ENCODE data around the gene C19orf38.

C19orf38 gene

GRCh38 chr19:10861103-10861651, 13.0 kb downstream of the C19orf38 start:
- H3K4me1 ChIP-seq (ENCODE audit: control insufficient read depth, insufficient read depth, low read depth, low read length), result peaks cover 9% of the 10 kb centered on the region
- WGBS, result 59% methylated on average over 5 of the region's 7 CpGs

GRCh38 chr19:10862561-10863106, 14.4 kb downstream of the C19orf38 start:
- no peak overlapping the region for H4K91ac ChIP-seq (ENCODE audit: low read length)
- DNase-seq, result no peak
- H3K18ac ChIP-seq (ENCODE audit: low read depth in 1 of 2, low read length in 2 of 2), result no peak overlapping the region
- no peak overlapping the region for H2BK12ac ChIP-seq (ENCODE audit: low read length in 2 of 2)
- H3K9ac ChIP-seq (ENCODE audit: low read length), result peak overlapping the region; percentile 69
- H3K27me3 ChIP-seq (ENCODE audit: control insufficient read depth in 1 of 2, insufficient read depth in 1 of 2, low read length in 2 of 2), result no peaks in the 10 kb centered on the region
- 89% methylated on average over 6 of the region's 6 CpGs for WGBS
- no peak overlapping the region for H2BK120ac ChIP-seq (ENCODE audit: low read depth, low read length)
- no peak overlapping the region for H3K27ac ChIP-seq (ENCODE audit: low read length, poor library complexity, severe bottlenecking)
- H4K8ac ChIP-seq (ENCODE audit: low read length), result no peak overlapping the region
- H3K4ac ChIP-seq (ENCODE audit: low read depth in 1 of 2, low read length in 2 of 2), result no peak overlapping the region
- H2BK5ac ChIP-seq (ENCODE audit: low read depth, low read length, poor library complexity, severe bottlenecking), result no peak overlapping the region
- no peaks in the 10 kb centered on the region for H3K9me3 ChIP-seq (ENCODE audit: control insufficient read depth, low read length)
- peaks cover 9% of the 10 kb centered on the region for H3K4me1 ChIP-seq (ENCODE audit: control insufficient read depth, insufficient read depth, low read depth, low read length)
- no peak overlapping the region for H3K23ac ChIP-seq (ENCODE audit: low read length in 2 of 2)
- no peak overlapping the region for H3K14ac ChIP-seq (ENCODE audit: low read length in 2 of 2)
- H3K36me3 ChIP-seq (ENCODE audit: control insufficient read depth in 1 of 2, insufficient read depth in 2 of 2, low read depth in 1 of 2, low read length in 2 of 2), result no peaks in the 10 kb centered on the region
- peak overlapping the region; percentile 36 for H2AFZ ChIP-seq (ENCODE audit: low read depth, low read length)
- no peak overlapping the region for H2AK5ac ChIP-seq (ENCODE audit: low read length, severe bottlenecking)
- H3K79me1 ChIP-seq (replicated peaks; ENCODE audit: low read length, poor library complexity, severe bottlenecking), result no peaks in the 10 kb centered on the region
- peak overlapping the region in 1 of 2 experiments; percentile 43 for H3K4me3 ChIP-seq (ENCODE audit: insufficient read depth in 1 of 2, low read depth in 1 of 2, low read length in 2 of 2)
- H3K4me2 ChIP-seq (ENCODE audit: low read length, poor library complexity, severe bottlenecking), result peak overlapping the region; percentile 26
- no peak overlapping the region for H2BK15ac ChIP-seq (ENCODE audit: low read depth, poor library complexity, severe bottlenecking)

More at GRCh38 chr19:10861103-10861651, 13.0 kb downstream of the C19orf38 start:
- Histone ChIP-seq H2BK5ac (ENCODE audit: low read depth, low read length, poor library complexity, severe bottlenecking) (no peak overlapping the region), H3K27ac (ENCODE audit: low read length, poor library complexity, severe bottlenecking) (no peak overlapping the region), H2AK5ac (ENCODE audit: low read length, severe bottlenecking) (no peak overlapping the region), H3K4me2 (ENCODE audit: low read length, poor library complexity, severe bottlenecking) (no peak overlapping the region), H3K27me3 (ENCODE audit: control insufficient read depth in 1 of 2, insufficient read depth in 1 of 2, low read length in 2 of 2) (no peaks in the 10 kb centered on the region), H3K14ac (ENCODE audit: low read length in 2 of 2) (no peak overlapping the region), H3K79me1 (replicated peaks; ENCODE audit: low read length, poor library complexity, severe bottlenecking) (no peaks in the 10 kb centered on the region), H2BK12ac (ENCODE audit: low read length in 2 of 2) (no peak overlapping the region), H3K18ac (ENCODE audit: low read depth in 1 of 2, low read length in 2 of 2) (peak overlapping the region in 1 of 2 experiments; percentile 6), H3K9me3 (ENCODE audit: control insufficient read depth, low read length) (no peaks in the 10 kb centered on the region), H3K4ac (ENCODE audit: low read depth in 1 of 2, low read length in 2 of 2) (no peak overlapping the region), H2BK120ac (ENCODE audit: low read depth, low read length) (no peak overlapping the region), H2AFZ (ENCODE audit: low read depth, low read length) (no peak overlapping the region), H3K23ac (ENCODE audit: low read length in 2 of 2) (no peak overlapping the region), H3K36me3 (ENCODE audit: control insufficient read depth in 1 of 2, insufficient read depth in 2 of 2, low read depth in 1 of 2, low read length in 2 of 2) (no peaks in the 10 kb centered on the region), H2BK15ac (ENCODE audit: low read depth, poor library complexity, severe bottlenecking) (no peak overlapping the region), H3K4me3 (ENCODE audit: insufficient read depth in 1 of 2, low read depth in 1 of 2, low read length in 2 of 2) (no peak overlapping the region), H4K8ac (ENCODE audit: low read length) (no peak overlapping the region), H3K9ac (ENCODE audit: low read length) (no peak overlapping the region), H4K91ac (ENCODE audit: low read length) (peak overlapping the region; percentile 50)
- DNase-seq, result peak; percentile 48

GRCh38 chr19:10863107-10863717, 15.0 kb downstream of the C19orf38 start:
- Histone ChIP-seq H3K36me3 (ENCODE audit: control insufficient read depth in 1 of 2, insufficient read depth in 2 of 2, low read depth in 1 of 2, low read length in 2 of 2) (no peaks in the 10 kb centered on the region), H2AK5ac (ENCODE audit: low read length, severe bottlenecking) (no peak overlapping the region), H3K23ac (ENCODE audit: low read length in 2 of 2) (no peak overlapping the region), H3K9me3 (ENCODE audit: control insufficient read depth, low read length) (no peaks in the 10 kb centered on the region), H2BK12ac (ENCODE audit: low read length in 2 of 2) (no peak overlapping the region), H2BK120ac (ENCODE audit: low read depth, low read length) (no peak overlapping the region), H3K4me2 (ENCODE audit: low read length, poor library complexity, severe bottlenecking) (peak overlapping the region; percentile 26), H4K91ac (ENCODE audit: low read length) (no peak overlapping the region), H2BK5ac (ENCODE audit: low read depth, low read length, poor library complexity, severe bottlenecking) (no peak overlapping the region), H3K9ac (ENCODE audit: low read length) (peak overlapping the region; percentile 69), H3K14ac (ENCODE audit: low read length in 2 of 2) (no peak overlapping the region), H3K27ac (ENCODE audit: low read length, poor library complexity, severe bottlenecking) (no peak overlapping the region), H3K18ac (ENCODE audit: low read depth in 1 of 2, low read length in 2 of 2) (no peak overlapping the region), H2BK15ac (ENCODE audit: low read depth, poor library complexity, severe bottlenecking) (no peak overlapping the region), H3K79me1 (replicated peaks; ENCODE audit: low read length, poor library complexity, severe bottlenecking) (no peaks in the 10 kb centered on the region), H3K4ac (ENCODE audit: low read depth in 1 of 2, low read length in 2 of 2) (peak overlapping the region in 1 of 2 experiments; percentile 40), H2AFZ (ENCODE audit: low read depth, low read length) (peak overlapping the region; percentile 36), H3K4me3 (ENCODE audit: insufficient read depth in 1 of 2, low read depth in 1 of 2, low read length in 2 of 2) (peak overlapping the region in 1 of 2 experiments; percentile 43), H3K27me3 (ENCODE audit: control insufficient read depth in 1 of 2, insufficient read depth in 1 of 2, low read length in 2 of 2) (no peaks in the 10 kb centered on the region), H3K4me1 (ENCODE audit: control insufficient read depth, insufficient read depth, low read depth, low read length) (peaks cover 9% of the 10 kb centered on the region), H4K8ac (ENCODE audit: low read length) (peak overlapping the region; percentile 67)
- DNase-seq, result peak; percentile 84
- WGBS, result 63% methylated on average over 18 of the region's 18 CpGs

GRCh38 chr19:10864538-10864899, 16.3 kb downstream of the C19orf38 start:
- H3K27me3 ChIP-seq (ENCODE audit: control insufficient read depth in 1 of 2, insufficient read depth in 1 of 2, low read length in 2 of 2), result no peaks in the 10 kb centered on the region
- no peak overlapping the region for H3K18ac ChIP-seq (ENCODE audit: low read depth in 1 of 2, low read length in 2 of 2)
- H3K27ac ChIP-seq (ENCODE audit: low read length, poor library complexity, severe bottlenecking), result no peak overlapping the region
- H3K4me3 ChIP-seq (ENCODE audit: insufficient read depth in 1 of 2, low read depth in 1 of 2, low read length in 2 of 2), result peak overlapping the region in 1 of 2 experiments; percentile 25
- peak overlapping the region; percentile 54 for H2AFZ ChIP-seq (ENCODE audit: low read depth, low read length)
- peak; percentile 76 for DNase-seq
- no peak overlapping the region for H3K4me2 ChIP-seq (ENCODE audit: low read length, poor library complexity, severe bottlenecking)
- H3K79me1 ChIP-seq (replicated peaks; ENCODE audit: low read length, poor library complexity, severe bottlenecking), result no peaks in the 10 kb centered on the region
- H2BK120ac ChIP-seq (ENCODE audit: low read depth, low read length), result no peak overlapping the region
- no peak overlapping the region for H4K91ac ChIP-seq (ENCODE audit: low read length)
- no peak overlapping the region for H2BK15ac ChIP-seq (ENCODE audit: low read depth, poor library complexity, severe bottlenecking)
- H3K23ac ChIP-seq (ENCODE audit: low read length in 2 of 2), result no peak overlapping the region
- no peaks in the 10 kb centered on the region for H3K9me3 ChIP-seq (ENCODE audit: control insufficient read depth, low read length)
- no peak overlapping the region for H3K14ac ChIP-seq (ENCODE audit: low read length in 2 of 2)
- H3K4ac ChIP-seq (ENCODE audit: low read depth in 1 of 2, low read length in 2 of 2), result no peak overlapping the region
- H2BK12ac ChIP-seq (ENCODE audit: low read length in 2 of 2), result peak overlapping the region in 1 of 2 experiments; percentile 40
- H3K9ac ChIP-seq (ENCODE audit: low read length), result peak overlapping the region; percentile 69
- no peaks in the 10 kb centered on the region for H3K36me3 ChIP-seq (ENCODE audit: control insufficient read depth in 1 of 2, insufficient read depth in 2 of 2, low read depth in 1 of 2, low read length in 2 of 2)
- H3K4me1 ChIP-seq (ENCODE audit: control insufficient read depth, insufficient read depth, low read depth, low read length), result peaks cover 9% of the 10 kb centered on the region
- peak overlapping the region; percentile 89 for H4K8ac ChIP-seq (ENCODE audit: low read length)
- no peak overlapping the region for H2AK5ac ChIP-seq (ENCODE audit: low read length, severe bottlenecking)
- no peak overlapping the region for H2BK5ac ChIP-seq (ENCODE audit: low read depth, low read length, poor library complexity, severe bottlenecking)
- WGBS, result 18% methylated on average over 6 of the region's 6 CpGs

All from mesenchymal stem cell (in vitro differentiated cells and primary cell).